Suppressor macrophage treated with lipopolysaccharide for 1 hour (primary cell): Measurements from ENCODE around the gene SFT2D3.

ENCODE experiments used
- DNase-seq, 3 donors: peaks; one replicate each; pipeline ENCODE4 v3.0.0-alpha.2; 2020 to 2022

SFT2D3 gene

DNA sequence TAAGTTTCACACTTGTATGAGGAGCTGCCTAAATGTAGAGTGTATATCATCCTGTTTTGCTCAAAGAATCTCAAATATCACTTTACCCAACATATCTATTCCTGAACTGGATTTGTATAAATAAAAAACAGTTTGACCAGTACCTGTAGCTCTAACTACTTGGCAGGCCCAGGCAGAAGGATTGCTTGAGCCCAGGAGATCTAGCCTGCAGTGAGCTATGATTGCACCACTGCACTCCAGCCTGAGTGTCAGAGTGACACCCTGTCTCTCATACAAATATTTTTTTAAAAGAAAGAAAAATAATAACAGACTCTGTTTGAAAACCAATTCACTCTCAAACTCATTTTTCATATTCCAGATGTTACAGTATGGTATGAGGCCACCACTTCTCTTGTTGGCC is 18.2 kb upstream of the SFT2D3 start:
- DNase-seq: no peak

DNA sequence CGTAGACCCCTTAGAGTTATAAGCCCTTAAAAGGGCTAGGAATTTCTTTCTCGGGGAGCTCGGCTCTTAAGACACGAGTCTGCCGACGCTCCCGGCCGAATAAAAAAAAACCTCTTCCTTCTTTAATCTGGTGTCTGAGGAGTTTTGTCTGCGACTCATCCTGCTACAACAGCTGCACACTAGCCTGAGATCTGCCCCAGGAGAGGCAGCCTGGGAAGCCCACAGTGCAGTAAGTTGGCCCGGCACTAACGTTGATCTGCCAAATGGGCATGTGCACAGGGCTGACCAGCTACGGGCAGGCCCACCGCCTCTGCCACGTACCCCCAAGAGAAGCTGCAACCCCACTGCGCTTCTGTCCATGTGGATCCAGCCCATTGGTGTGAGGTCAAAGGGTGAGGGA is 17.5 kb upstream of the SFT2D3 start:
- DNase-seq: no peak

DNA sequence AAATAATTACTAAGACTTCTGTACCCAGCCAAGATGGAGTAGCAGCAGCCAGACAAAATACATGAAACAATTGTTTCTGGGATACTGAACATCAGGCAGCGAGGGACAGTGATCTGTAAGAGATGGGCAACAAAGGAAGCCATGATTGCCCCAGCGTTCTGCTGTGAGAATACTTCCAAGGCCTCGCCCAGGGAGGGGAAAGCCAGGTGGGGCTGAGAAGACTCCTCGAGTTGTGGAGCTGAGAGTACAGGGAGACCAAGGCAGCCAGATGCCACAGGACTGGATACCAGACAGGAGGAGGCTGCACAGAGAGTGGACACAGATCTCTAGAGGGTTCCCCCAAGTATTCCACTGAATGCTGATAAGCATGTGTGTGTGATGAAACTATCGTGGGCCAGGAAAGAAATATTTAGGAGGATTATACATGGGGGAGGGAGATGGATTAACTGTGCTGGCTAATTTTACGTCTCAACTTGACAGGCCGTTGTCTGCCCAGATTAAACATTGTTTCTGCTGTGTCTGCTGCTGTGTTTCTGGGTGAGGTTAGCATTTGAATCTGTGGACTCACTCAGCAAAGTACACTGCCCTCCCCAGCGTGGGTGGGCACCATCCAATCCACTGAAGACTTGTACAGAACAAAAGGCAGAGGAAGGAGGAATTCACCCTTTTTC is 15.8 kb upstream of the SFT2D3 start:
- DNase-seq: no peak

DNA sequence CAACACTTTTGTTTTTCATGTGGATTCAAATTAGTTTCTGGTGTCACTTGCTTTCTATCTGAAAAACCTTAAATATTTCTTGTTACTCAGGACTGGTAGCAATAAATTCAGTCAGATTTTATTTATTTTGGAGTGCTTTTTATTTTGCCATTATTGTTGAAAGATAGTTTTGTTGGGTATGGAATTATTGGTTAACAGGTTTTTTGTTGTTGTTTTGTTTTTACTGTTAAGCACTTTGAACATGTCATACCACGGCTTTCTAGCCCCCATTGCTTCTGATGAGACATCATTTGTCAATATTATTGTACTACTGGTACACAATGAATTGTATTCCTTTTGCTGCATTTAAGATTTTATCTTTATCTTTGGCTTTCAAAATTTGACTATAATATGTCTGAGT is 12.9 kb upstream of the SFT2D3 start:
- DNase-seq: no peak

DNA sequence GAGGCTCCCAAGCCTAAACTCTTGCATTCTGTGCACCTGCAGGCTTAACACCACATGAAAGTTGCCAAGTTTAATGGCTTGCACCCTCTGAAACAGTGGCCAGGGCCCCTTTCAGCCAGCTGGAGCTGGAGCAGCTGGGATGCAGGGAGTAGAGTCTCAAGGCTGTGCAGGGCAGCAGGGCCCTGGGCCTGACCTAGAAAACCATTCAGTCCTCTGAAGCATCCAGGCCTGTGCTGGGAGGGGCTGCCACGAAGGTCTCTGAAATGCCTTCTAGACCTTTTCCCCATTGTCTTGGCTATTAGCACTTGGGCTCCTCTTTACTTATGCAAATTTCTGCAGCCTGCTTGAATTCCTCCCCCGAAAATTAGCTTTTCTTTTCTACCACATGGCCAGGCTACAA is 10.6 kb upstream of the SFT2D3 start:
- no peak for DNase-seq

DNA sequence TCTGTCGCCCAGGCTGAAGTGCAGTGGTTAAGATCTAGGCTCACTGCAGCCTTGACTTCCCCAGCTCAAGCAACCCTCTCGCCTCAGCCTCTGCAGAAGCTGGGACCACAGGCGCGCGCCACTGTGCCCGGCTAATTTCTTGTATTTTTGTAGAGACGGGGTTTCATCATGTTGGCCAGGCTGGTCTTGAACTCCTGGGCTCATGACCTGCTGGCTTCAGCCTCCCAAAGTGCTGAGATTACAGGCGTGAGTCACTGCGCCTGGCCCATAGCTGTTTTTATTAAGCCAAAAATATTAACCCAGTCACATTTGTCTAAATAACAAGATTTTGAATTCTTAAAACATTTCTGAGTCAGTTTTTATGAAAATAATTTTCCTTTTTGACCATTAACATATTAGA is 6.3 kb upstream of the SFT2D3 start:
- DNase-seq: no peak

DNA sequence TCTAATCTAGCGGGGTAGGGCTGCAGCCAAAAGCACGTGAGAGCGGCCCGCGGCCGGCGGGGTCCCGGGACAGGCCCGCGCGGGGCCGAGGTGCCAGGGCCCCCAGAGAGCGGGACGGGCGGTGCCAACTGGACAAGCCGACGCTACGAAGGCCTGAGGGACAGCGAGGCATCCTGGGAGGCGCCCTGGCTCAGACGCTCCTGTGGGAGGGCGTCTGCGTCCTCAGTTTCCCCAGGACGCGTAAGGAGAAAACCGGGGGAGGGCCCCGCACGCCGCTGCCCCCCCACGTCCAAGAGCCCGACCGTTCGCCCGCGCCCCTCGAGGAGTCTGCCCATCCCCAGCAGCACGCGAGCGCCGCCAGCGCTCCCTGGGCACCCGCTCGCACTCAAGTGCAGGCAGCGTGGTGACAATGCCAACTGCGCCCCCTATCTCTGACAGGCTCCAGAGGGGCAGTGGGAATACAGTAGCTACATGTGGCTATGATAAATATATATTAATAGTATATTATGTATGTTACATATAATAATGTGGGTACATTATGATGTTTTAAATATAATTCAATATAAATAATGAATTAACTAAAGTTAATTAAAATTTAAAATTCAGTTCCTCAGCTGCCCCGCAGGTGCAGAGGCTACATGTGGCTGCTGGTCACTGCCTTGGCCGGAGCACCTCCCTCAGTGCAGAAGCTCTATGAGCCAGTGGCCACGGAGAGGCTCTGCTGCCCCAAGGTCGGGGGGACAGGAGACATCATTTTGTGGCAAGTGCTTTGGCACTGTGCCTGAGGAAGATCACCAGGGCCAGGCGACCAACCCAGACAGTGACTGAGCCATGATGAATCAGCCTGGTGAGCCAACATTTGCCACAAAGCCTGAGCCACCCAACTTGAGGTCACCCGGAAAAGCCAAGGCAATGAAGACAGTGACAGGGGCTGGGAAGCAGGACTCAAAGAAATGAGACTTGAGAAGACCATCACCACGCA is 5.5 kb upstream of the SFT2D3 start:
- DNase-seq: peak; percentile 70 to 84 (median 73)

DNA sequence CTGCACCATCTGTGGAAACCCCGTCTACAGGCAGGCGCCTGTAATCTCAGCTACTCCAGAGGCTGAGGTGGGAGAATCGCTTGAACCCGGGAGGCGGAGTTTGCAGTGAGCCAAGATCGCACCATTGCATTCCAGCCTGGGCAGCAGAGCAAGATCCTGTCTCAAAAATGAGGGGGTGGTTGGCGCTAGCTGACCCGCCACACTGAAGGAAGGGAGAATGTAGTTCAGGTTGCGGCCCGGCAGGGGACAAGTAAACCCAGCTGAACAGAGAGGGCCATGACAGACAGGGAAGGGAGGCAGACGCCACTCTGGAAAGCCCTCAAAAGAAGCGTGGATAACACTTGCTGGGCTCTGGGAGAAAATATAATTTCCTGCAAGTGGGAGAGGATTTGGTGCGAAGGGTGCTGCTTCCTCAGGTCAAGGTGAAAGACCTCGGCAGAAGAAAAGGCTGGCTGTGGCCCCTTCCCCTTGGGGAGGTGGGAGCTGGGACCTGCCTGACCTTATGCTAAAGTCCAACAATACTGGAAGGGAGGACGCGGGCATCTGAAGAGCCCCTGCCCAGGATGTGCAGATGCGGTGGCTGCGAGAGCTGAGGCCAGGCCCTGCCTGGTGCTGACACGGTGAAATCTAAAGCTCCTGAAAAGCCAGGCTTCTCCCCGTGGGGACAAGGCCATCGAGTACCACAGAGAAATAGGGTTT is 3.7 kb upstream of the SFT2D3 start:
- DNase-seq: no peak

DNA sequence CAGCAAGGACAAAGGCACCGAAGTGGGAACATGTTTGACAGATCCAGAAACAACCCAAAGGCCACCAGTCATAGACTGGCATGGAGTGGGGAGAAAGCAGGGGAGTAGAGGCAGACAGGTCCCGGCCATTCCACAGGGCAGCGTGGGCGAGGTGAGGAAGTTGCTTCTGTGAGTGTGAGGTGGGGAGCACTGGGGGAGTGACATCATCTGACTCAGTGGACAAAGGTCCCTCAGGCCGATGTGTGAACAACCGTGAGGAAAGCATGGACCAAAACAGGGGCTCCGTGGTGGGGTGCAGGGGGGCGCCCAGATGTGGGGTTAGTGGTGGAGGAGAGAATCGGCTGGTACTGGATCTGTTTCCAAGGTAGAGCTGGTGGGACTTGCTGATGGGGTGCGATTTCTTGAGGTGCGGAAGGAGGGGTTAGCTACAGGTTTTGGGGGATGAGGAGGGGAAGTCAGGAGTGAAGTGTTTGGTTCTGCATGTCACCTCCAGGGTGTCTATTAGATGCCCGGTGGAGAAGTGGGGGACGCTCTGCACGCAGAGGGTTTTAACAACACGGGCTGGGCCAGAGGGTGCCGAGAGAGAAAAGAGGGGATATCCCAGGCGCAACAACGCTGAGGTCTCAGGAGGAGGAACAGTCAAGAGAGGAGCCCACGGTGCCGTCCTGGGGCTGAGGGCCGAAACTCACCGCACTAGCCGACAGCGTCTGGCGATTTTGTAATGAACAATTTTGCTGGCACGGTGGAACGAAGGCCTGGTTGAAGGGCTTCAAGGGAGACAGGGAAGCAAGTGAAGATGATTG is 2.5 kb upstream of the SFT2D3 start:
- DNase-seq: peak in 1 of 3 donors; percentile 40

DNA sequence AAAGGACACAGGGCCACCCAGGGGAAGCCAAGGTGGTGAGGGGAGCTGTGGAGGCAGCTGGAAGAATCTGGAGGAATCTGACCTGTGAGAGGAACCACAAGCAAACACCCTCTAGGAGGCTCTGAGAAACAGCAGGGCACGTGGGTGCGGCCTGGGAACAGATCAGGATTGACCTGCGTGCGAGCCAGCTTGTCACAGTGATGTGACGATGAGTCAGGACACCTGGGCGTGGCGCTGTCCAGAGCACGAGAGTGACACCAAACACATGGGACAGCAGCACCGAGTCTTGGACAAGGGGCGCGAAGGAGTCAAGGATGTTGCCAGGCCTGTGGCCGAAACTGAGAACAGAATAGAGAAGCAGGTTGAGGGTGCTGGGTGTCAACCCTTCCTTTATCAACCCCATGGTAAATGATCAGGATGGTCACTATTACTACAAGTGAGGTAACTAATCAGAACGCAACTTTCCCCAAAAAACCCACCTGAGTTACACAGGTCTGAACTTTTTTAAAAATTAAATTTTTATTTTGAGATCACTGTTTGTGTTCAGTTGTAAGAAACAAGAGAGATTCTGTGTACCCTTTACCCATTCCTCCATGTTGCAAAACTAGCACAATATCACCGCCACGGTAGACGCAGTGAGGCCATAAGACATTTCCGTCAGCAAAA is 637 bp upstream of the SFT2D3 start:
- DNase-seq: peak; percentile 91 to 94 (median 93)

DNA sequence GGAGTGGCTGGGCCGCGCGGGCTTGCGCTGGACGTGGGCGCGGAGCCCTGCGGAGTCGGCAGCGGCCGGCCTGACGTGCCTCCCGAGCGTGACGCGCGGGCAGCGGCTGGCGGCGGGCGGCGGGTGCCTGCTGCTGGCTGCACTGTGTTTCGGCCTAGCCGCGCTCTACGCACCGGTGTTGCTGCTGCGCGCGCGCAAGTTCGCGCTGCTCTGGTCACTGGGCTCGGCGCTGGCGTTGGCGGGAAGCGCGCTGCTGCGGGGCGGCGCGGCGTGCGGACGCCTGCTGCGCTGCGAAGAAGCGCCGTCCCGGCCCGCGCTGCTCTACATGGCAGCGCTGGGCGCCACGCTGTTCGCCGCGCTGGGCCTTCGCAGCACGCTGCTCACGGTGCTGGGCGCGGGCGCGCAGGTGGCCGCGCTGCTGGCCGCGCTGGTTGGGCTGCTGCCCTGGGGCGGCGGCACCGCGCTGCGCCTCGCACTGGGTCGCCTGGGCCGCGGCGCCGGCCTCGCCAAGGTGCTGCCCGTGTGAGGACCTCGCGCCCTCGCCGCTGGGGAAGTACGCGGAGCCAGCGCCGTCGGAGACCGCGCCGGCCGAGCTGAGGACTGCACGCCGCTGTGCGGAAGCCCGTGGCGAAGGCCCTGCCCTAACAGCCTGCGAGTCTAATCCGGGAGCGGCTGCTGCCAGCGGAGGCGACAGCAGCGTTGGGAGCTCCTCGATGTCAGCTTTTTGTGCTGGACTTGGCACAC is 526 bp downstream of the SFT2D3 start:
- peak; percentile 88 to 93 (median 91) for DNase-seq

DNA sequence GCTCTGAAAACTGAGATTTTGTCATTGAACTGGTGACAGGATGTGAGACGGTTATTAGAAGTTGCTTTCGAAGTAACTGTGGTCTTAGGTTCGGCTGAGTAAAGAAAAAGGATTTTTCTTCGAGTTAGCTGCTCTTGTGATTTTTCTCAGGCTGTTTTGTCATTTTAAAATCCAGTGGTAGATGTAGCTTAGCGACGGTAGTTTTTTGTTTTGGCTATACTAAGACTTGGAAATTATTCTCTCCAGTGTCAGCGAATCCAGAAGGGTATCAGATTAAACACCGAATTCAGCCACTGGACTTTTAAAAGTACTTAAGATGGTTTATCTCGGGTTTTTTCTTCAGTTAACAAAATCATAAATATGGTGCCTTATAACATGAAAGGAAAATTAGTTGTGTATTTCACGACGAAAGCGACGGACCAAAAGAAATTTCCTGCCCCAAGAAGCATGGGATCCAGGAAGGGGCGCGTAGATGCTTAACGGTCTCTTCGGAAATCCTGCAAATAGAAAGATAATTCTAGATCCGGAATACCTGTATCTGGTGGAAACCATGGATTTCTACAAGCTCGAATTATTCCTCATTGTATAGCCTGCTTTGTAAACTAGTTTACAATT is 1.2 kb downstream of the SFT2D3 start:
- DNase-seq: no peak

DNA sequence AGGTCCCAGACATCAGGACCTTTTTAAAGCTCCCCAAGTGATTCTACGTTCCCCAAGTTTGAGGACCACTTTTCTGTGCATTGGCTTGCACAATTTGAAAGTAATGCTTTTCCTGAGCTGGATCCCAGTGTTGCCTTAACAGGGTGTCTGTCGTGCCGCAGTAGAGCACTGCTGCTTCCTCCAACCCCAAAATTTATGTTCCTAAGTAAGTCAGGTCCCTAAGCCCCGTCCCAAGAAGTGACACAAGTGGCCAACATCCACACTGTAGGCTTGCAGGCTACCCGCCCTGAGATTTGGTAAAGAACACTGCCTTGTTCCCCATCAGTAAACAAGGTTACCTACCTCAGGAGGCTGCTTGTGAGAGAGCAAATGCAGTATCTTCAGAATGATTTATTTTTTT is 2.0 kb downstream of the SFT2D3 start:
- no peak for DNase-seq

DNA sequence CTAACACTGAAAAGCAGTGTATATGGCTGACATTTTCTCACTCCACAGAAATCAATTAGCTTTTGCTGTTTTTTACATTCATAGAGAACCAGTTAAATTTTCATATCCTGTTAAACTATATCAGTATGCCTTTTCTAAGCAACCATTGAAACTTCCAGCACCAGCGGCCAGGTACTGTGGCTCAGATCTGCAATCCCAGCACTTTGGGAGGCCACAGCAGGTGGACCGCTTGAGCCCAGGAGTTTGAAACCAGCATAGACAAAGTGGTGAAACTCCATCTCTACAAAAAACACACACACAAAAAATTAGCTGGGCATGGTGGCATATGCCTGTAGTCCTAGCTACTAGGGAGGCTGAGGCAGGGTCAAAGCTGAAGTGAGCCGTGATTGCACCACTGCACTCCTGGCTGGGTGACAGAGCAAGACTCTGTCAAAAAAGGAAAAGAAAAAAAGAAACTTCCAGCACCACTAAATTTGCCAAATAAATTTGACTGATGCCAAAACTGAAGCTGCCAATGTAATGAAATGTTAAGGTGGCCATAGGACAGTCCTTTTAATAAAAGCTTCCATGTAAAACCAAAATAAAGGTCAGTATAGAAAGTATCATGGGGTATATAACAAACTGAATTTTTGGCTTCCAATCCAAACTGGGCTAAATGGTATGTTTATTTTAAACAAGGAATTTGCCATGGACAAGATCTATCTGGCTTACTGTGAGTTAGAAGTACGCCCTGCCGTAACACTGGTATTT is 3.5 kb downstream of the SFT2D3 start:
- no peak for DNase-seq

DNA sequence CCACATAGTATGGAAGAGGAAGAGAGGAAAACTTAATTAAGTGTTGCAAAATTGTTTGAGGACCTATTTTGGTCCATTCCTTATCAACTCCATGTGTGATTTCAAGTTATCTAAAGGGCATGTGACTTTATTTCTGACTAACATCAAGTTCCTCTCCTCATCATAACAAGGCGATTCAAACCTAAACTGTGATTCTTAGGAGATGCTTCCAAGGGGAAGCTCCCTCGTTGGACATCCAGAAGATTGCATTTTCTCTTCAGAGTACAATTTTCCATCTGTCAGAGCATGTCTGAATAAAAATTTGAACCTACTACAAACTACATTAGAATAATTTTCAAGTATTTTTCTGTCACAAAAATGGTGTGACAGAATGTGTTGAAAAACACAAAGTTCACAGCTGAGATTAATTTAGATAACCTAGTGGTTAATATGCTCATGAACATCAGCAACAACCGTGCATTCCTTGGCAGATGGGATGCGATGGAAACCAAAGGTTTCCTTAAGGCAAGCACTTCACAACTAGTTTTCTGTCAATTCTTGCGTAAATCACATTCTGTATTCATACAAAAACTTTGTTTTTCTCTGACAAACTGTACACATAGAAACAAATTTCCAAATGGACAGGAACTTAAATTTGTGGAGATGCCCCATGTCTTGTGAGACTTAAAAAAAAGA is 4.2 kb downstream of the SFT2D3 start:
- peak; percentile 31 to 52 (median 49) for DNase-seq

DNA sequence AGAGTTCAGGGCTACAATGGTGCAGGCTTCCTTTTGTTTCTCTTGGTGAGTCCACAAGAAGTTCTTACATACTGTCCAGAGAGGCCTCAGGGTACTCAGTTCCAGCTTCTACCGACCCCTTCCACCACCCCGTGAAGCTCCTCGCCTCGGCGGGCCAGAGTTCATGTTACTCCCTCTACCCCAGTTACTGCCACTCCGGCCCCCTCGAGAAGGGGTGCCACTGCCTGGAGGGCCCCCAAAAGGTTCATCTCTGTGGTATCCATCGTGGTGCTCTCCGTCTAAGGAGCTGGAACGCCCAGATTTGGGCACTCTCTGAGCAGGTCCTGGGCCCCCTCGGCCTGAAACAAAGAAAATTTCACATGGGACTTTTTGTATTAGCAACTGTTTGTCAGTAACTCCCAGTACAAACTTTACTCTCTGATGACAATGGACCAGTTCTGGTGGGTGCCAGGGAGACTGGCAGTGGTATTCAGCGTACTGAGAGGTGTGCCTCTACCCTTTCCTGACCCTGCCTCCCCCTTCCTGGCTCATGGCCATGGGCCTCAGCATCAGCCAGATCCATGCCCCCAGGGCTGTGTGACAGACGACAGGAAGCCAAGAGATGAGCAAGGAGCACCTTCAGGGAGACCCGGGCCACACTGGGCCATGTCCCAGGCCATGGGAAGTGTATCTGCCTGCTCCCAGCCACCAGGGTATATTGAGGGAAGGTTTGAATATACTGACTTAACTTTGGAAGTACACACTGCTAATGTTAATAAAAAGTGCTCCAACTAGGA is 5.1 kb downstream of the SFT2D3 start:
- no peak for DNase-seq

DNA sequence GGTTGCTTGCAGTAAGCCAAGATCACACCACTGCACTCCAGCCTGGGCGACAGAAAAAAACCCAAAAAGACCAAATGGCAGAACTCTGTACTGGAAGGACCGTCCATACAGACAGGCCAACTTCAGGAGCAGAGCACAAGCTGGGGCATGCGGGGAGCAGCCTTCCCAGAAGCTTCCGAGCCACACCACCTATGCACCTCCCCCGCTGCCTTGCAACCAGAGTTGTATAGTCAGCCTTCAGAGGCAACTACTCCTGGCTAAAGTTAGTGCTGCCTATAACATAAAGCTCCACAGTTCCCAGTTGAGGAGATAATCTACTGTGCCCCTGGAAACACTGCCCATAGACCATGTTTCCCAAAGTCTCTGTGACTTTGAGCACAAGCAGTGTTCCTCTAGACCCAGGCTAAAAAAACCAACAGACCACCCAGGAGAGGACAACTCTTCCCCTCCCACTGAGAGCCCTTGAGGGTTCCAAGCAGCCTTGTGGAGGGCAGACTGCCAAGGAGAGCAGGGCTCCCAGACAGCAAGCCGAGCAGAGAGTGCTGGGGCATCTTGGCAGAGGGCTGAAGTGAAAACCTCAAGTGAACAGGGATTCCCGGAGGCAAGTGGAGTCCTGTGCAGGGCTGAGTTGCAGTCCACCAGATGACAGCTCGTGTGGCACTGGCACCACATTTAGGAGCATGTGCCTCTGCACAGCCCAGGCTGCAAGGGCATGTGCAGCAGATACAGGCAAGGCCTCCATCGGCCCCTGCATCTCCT is 6.8 kb downstream of the SFT2D3 start:
- DNase-seq: no peak

DNA sequence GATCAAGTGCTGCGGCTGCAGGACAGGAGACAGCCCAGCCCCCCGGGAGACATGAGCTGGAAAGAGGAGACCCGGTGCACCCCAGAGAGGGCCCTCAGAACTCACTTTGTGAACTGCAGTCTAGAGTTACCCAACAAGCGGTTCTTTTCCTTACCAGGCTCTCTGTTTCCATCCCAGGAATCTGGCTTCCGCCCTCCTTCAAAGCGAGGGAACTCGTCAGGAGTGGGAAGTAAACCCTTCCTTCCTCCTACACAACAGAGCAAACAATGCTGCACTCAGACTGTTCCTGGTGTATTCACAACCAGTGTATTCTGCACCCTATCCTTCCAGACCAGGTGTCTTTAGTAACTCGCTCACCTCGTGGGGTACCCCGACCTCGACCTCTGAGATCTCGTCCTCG is 8.0 kb downstream of the SFT2D3 start:
- no peak for DNase-seq
